MM.1S (cell line): ENCODE data around the gene ATP6AP1.
"Not testable (repeated sequence)": the region's sequence is repeated elsewhere in the genome, so short reads cannot be mapped to it uniquely, and the experiment has no call there.

Source experiments
- DNase-seq: peaks from one replicate; pipeline ENCODE4 v3.0.0-alpha.2; 2015
- H2AFZ ChIP-seq: fragments of 300-600 bp; sonication (generic); 2 replicates; pipeline ENCODE4 v1.6.0; 2016; ENCODE audit warnings: antibody characterized with exemption, low read length
- H3F3A ChIP-seq: fragments of 300-600 bp; sonication (generic); 2 replicates; pipeline ENCODE4 v1.6.1; 2016; ENCODE audit warnings: mild to moderate bottlenecking, antibody characterized with exemption, low read length, moderate library complexity, mixed read lengths; ENCODE audit not compliant: insufficient read depth
- H3K27ac ChIP-seq: fragments of 300-600 bp; sonication (generic); 2 replicates; pipeline ENCODE4 v1.5.1; 2016; ENCODE audit warnings: mild to moderate bottlenecking, low read length
- H3K27me3 ChIP-seq: fragments of 300-600 bp; sonication (generic); replicated peaks from 2 replicates; pipeline ENCODE4 v1.6.0; 2016; ENCODE audit warnings: low read length; ENCODE audit not compliant: insufficient read depth
- H3K36me3 ChIP-seq: fragments of 300-600 bp; sonication (generic); replicated peaks from 2 replicates; pipeline ENCODE4 v1.6.1; 2016; ENCODE audit warnings: mild to moderate bottlenecking, low read length, mixed read lengths; ENCODE audit not compliant: insufficient read depth
- H3K4me1 ChIP-seq: fragments of 300-600 bp; sonication (generic); 2 replicates; pipeline ENCODE4 v1.6.1; 2016; ENCODE audit warnings: low read length, mixed read lengths
- H3K4me2 ChIP-seq: fragments of 300-600 bp; sonication (generic); 2 replicates; pipeline ENCODE4 v1.6.0; 2016; ENCODE audit warnings: low read depth, low read length
- H3K4me3 ChIP-seq: fragments of 300-600 bp; sonication (generic); 2 replicates; pipeline ENCODE4 v1.5.1; 2016; ENCODE audit warnings: low read length, mixed read lengths
- H3K79me2 ChIP-seq: fragments of 300-600 bp; sonication (generic); 2 replicates; pipeline ENCODE4 v1.6.1; 2016; ENCODE audit warnings: mixed run types, low read length, mixed read lengths
- H3K9ac ChIP-seq: fragments of 300-600 bp; sonication (generic); 2 replicates; pipeline ENCODE4 v1.6.1; 2016; ENCODE audit warnings: low read length, mixed read lengths
- H3K9me2 ChIP-seq: fragments of 300-600 bp; sonication (generic); replicated peaks from 2 replicates; pipeline ENCODE4 v1.6.1; 2016; ENCODE audit warnings: mild to moderate bottlenecking, low read length, mixed read lengths; ENCODE audit not compliant: insufficient read depth
- H3K9me3 ChIP-seq: fragments of 300-600 bp; sonication (generic); replicated peaks from 2 replicates; pipeline ENCODE4 v1.6.1; 2016; ENCODE audit warnings: mild to moderate bottlenecking, low read length, mixed read lengths; ENCODE audit not compliant: insufficient read depth
- H4K20me1 ChIP-seq: fragments of 300-600 bp; sonication (generic); 2 replicates; pipeline ENCODE4 v1.6.1; 2016; ENCODE audit warnings: mild to moderate bottlenecking, low read length, moderate library complexity, mixed read lengths; ENCODE audit not compliant: insufficient read depth
- EZH2 ChIP-seq: fragments of 300-600 bp; sonication (generic); optimal IDR thresholded peaks from 2 replicates; pipeline ENCODE3; 2017; ENCODE audit warnings: low read depth, mild to moderate bottlenecking, antibody characterized with exemption, low read length, mixed read lengths
- EZH2phosphoT487 ChIP-seq: fragments of 300-600 bp; sonication (generic); IDR thresholded peaks from 2 replicates; pipeline ENCODE4 v1.6.1; 2018; ENCODE audit warnings: antibody characterized with exemption, low read length
- TF ChIP-seq, protein P1 (sequence below): fragments of 300-600 bp; sonication (generic); IDR thresholded peaks from 2 replicates; pipeline ENCODE4 v1.5.1; 2016; ENCODE audit warnings: antibody characterized with exemption, low read length, mixed read lengths

The ATP6AP1 gene

DNA sequence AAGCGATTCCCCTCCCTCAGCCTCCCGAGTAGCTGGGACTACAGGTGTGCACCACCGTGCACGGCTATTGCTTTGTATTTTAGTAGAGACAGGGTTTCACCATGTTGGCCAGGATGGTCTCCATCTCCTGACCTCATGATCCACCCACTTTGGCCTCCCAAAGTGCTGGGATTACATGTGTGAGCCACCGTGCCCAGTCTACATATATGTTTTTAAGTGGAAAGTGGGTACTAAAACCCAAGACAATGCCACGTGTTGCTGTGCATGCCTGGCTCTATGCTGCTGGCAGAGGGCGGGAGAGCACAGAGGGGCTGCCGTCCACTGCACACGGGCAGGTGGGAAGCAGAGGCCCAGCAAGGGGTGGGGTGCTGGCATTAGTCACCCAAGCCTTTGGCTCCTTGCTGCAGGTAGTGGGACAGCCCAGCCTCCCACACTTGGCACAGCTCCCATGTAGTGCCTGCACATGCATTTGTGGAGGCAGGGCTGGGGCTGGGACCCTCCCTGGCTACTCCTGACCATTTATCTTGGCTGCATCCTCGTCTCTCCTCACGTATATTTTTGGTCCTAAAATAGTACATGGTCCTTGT is 45.9 kb upstream of the ATP6AP1 start:
- no peaks in the 10 kb centered on the region for H3K9me2 ChIP-seq
- TF ChIP-seq EZH2phosphoT487: no peak
- TF ChIP-seq, protein P1, sequence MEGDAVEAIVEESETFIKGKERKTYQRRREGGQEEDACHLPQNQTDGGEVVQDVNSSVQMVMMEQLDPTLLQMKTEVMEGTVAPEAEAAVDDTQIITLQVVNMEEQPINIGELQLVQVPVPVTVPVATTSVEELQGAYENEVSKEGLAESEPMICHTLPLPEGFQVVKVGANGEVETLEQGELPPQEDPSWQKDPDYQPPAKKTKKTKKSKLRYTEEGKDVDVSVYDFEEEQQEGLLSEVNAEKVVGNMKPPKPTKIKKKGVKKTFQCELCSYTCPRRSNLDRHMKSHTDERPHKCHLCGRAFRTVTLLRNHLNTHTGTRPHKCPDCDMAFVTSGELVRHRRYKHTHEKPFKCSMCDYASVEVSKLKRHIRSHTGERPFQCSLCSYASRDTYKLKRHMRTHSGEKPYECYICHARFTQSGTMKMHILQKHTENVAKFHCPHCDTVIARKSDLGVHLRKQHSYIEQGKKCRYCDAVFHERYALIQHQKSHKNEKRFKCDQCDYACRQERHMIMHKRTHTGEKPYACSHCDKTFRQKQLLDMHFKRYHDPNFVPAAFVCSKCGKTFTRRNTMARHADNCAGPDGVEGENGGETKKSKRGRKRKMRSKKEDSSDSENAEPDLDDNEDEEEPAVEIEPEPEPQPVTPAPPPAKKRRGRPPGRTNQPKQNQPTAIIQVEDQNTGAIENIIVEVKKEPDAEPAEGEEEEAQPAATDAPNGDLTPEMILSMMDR: no peak
- no peak for TF ChIP-seq EZH2
- peaks cover 4% of the 10 kb centered on the region; the same call in 1 of the 2 replicates for H3F3A ChIP-seq
- no peak overlapping the region for H3K4me3 ChIP-seq
- H3K4me2 ChIP-seq: no peak overlapping the region
- H3K27me3 ChIP-seq: no peaks in the 10 kb centered on the region
- no peaks in the 10 kb centered on the region for H4K20me1 ChIP-seq
- H3K27ac ChIP-seq: no peak overlapping the region
- peaks cover 19% of the 10 kb centered on the region for H3K79me2 ChIP-seq
- H3K36me3 ChIP-seq: no peaks in the 10 kb centered on the region
- H3K9me3 ChIP-seq: no peaks in the 10 kb centered on the region
- no peaks in the 10 kb centered on the region for H3K4me1 ChIP-seq
- no peak overlapping the region for H2AFZ ChIP-seq
- H3K9ac ChIP-seq: no peak overlapping the region
- DNase-seq: no peak

DNA sequence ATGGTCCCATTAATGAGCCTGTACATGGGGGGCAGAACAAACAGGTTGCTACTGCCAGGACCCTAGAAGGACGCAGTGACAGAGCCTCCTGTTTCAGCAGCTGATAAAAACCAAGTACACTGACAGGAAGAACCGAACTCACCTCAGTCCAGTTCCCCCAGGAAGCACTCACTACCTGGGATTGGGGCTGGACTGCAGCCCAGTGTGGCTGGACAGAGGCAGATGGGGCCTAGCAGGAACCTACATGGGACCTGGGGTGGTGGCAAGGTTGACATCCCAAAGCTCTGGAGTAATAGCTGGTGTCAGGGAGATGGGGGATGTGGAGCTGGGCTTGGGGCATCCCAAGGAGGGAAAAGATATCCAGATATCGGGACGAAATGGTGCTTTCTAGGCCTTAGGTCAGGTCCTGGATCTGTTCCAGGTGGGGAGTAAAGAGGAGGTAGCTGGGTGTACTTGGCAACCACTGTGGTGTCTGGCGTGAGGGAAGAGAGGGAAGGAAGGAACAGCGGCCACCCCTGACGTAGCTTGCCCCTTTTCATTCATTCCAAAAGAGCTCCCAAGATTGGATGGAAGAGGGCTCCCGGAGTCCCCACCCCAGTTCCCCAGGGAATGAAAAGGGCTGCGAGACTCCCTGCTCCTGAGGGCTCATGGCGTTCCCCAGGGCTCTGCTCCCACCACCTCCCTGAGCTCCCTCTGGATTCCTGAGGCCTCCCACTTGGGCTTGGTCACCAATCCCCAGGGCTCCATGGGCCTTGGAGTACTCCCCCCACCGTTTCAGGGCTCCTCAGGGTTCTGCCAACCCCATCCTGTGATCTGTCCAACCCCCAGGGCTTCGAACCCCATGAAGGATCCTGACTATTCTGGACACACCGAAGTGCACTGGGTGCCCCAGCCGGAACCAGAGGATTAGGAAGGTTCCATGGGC is 44.9 kb upstream of the ATP6AP1 start:
- Histone ChIP-seq H3K36me3 (no peaks in the 10 kb centered on the region), H3K79me2 (peaks cover 19% of the 10 kb centered on the region), H3K9ac (no peak overlapping the region)

GRCh38 chrX:154384284-154384892 is 44.1 kb upstream of the ATP6AP1 start:
- Histone ChIP-seq H3K4me3 (no peak overlapping the region), H3K36me3 (no peaks in the 10 kb centered on the region), H3K9ac (no peak overlapping the region), H3K27ac (no peak overlapping the region), H3K79me2 (peaks cover 16% of the 10 kb centered on the region), H2AFZ (no peak overlapping the region), H3K4me2 (no peak overlapping the region), H3K9me2 (no peaks in the 10 kb centered on the region), H3K4me1 (no peaks in the 10 kb centered on the region), H3K27me3 (no peaks in the 10 kb centered on the region), H4K20me1 (no peaks in the 10 kb centered on the region), H3K9me3 (no peaks in the 10 kb centered on the region), H3F3A (no peaks in the 10 kb centered on the region)
- no peak for DNase-seq
- TF ChIP-seq EZH2phosphoT487: no peak
- TF ChIP-seq, protein P1: peak; percentile 15

More for the DNA sequence above, 44.9 kb upstream of the ATP6AP1 start:
- no peak overlapping the region for H2AFZ ChIP-seq
- H3K4me1 ChIP-seq: no peaks in the 10 kb centered on the region
- H3K27me3 ChIP-seq: no peaks in the 10 kb centered on the region
- no peak overlapping the region for H3K4me2 ChIP-seq
- TF ChIP-seq EZH2 (no peak), EZH2phosphoT487 (no peak)
- TF ChIP-seq, protein P1: no peak
- no peaks in the 10 kb centered on the region for H3K9me3 ChIP-seq
- H3K9me2 ChIP-seq: no peaks in the 10 kb centered on the region
- H3K27ac ChIP-seq: no peak overlapping the region
- H4K20me1 ChIP-seq: no peaks in the 10 kb centered on the region
- no peak for DNase-seq
- no peaks in the 10 kb centered on the region for H3F3A ChIP-seq
- no peak overlapping the region for H3K4me3 ChIP-seq

GRCh38 chrX:154388094-154388493 is 40.4 kb upstream of the ATP6AP1 start:
- H4K20me1 ChIP-seq, H3K9me2 ChIP-seq, H2AFZ ChIP-seq, H3K27me3 ChIP-seq, H3K9ac ChIP-seq, H3K4me1 ChIP-seq, DNase-seq, H3K4me3 ChIP-seq, H3K36me3 ChIP-seq, H3K27ac ChIP-seq, H3K9me3 ChIP-seq, H3F3A ChIP-seq, H3K79me2 ChIP-seq, H3K4me2 ChIP-seq: not testable (repeated sequence)

DNA sequence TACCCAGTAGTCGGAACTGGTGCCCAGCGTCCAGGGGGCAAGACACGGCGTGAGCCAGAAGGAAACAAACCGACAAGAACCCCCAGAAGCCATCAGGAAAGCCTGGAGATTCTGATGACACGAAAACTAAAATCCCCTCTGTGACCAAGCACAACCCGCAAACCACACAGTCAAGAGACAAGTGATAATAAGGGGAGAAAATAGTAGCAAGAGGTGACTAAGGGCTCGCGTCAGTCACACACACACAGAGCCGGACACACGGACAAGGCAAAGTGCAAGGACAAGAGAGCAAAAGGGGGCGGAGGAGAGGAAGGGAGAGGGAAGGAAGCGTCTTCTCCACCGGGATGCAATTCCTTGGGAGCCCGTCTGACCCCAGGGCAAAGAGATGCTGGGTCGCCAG is 39.8 kb upstream of the ATP6AP1 start:
- H3K79me2 ChIP-seq, H4K20me1 ChIP-seq, H3K36me3 ChIP-seq, H3F3A ChIP-seq, H3K27me3 ChIP-seq, H3K27ac ChIP-seq, H2AFZ ChIP-seq, H3K9ac ChIP-seq, H3K9me3 ChIP-seq, H3K4me2 ChIP-seq, H3K4me1 ChIP-seq, DNase-seq, H3K9me2 ChIP-seq, H3K4me3 ChIP-seq: not testable (repeated sequence)
